GM12878 (cell line): ENCODE results near the gene AP3S1. TPM values are rescaled to one million over a fixed set of nuclear protein-coding genes. Genes with fewer than 3 reads are reported as not detected.

Source experiments
- ATAC-seq: fragments of 200-7000 bp; cut with Tn5 transposase; 3 replicates; pipeline ENCODE4 v1.9.1; 2020; ENCODE audit warnings: mild to moderate bottlenecking, moderate library complexity
- BruUV-seq: library from RNA; stranded (reverse); fragments of 400-500 nt; replicated peaks from 2 replicates; lab custom pipeline; 2021; lab: Mats Ljungman, UMichigan
- CTCF ChIA-PET: fragments of 300-600 bp; sonication (Branson Sonifier 250); formaldehyde crosslinking; extraction: SDS; loops from one replicate; lab custom pipeline; 2021; ENCODE audit warnings: inconsistent platforms; lab: Yijun Ruan, JAX
- POLR2A ChIA-PET: fragments of 350-600 bp; formaldehyde crosslinking; extraction: SDS; loops from one replicate; lab custom pipeline; 2021; ENCODE audit warnings: inconsistent platforms; lab: Charles Lee
- RAD21 ChIA-PET: fragments of 300-600 bp; sonication (Branson Sonifier 250); formaldehyde crosslinking; loops from one replicate; lab custom pipeline; 2023; ENCODE audit warnings: antibody characterized with exemption; ENCODE audit not compliant: unreplicated experiment; lab: Charles Lee
- SMC1A ChIA-PET: fragments of 300-600 bp; sonication (Branson Sonifier 250); formaldehyde crosslinking; loops from one replicate; lab custom pipeline; 2023; ENCODE audit not compliant: unreplicated experiment, uncharacterized antibody; lab: Charles Lee
- DNase-seq: peaks from one replicate; pipeline ENCODE4 v3.0.0-alpha.2; 2011; ENCODE audit warnings: low read depth, low spot score
- FAIRE-seq: peaks from 3 replicates; lab custom pipeline; 2011; peaks lifted over from hg19 to GRCh38; lab: Jason Lieb, UNC
- H2AFZ ChIP-seq: 2 replicates; pipeline ENCODE4 v1.6.0; 2011; ENCODE audit warnings: low read depth, low read length, control low read depth; ENCODE audit not compliant: control insufficient read depth
- H3K27ac ChIP-seq: 2 replicates; pipeline ENCODE4 v1.5.1; 2011; ENCODE audit warnings: control low read depth; ENCODE audit not compliant: control insufficient read depth, insufficient read depth
- H3K27me3 ChIP-seq, 2 experiments: replicated peaks in 1 of 2; 2 replicates each; pipeline versions ENCODE4 v1.6.0 to v1.6.1; 2011; ENCODE audit warnings: low read length in 1 of 2; ENCODE audit not compliant: control insufficient read depth in 2 of 2, insufficient read depth in 2 of 2
- H3K36me3 ChIP-seq, 2 experiments: 2 replicates each; pipeline ENCODE4 v1.5.1; 2011; ENCODE audit warnings: low read length in 1 of 2; ENCODE audit not compliant: control insufficient read depth in 2 of 2, insufficient read depth in 2 of 2
- H3K4me1 ChIP-seq: 2 replicates; pipeline ENCODE4 v1.6.1; 2011; ENCODE audit warnings: mild to moderate bottlenecking, low read length, moderate library complexity, mixed read lengths; ENCODE audit not compliant: control insufficient read depth, insufficient read depth
- H3K4me2 ChIP-seq: 2 replicates; pipeline ENCODE4 v1.6.0; 2011; ENCODE audit warnings: control low read depth; ENCODE audit not compliant: control insufficient read depth, insufficient read depth
- H3K4me3 ChIP-seq: fragments of 200-600 bp; sonication (generic); 2 replicates; pipeline ENCODE4 v1.5.1; 2016
- H3K79me2 ChIP-seq: 2 replicates; pipeline ENCODE4 v1.6.0; 2011; ENCODE audit warnings: low read length; ENCODE audit not compliant: control insufficient read depth, insufficient read depth
- H3K9ac ChIP-seq: 2 replicates; pipeline ENCODE4 v1.8.0; 2011; ENCODE audit warnings: low read length, control low read depth, mixed read lengths; ENCODE audit not compliant: control insufficient read depth, insufficient read depth
- H3K9me3 ChIP-seq: replicated peaks from 3 replicates; pipeline ENCODE4 v1.5.1; 2011; ENCODE audit warnings: mild to moderate bottlenecking, low read length; ENCODE audit not compliant: control insufficient read depth, insufficient read depth
- H4K20me1 ChIP-seq: 2 replicates; pipeline ENCODE4 v1.6.0; 2011; ENCODE audit not compliant: control insufficient read depth, insufficient read depth
- ATF2 ChIP-seq: IDR thresholded peaks from 2 replicates; pipeline ENCODE4 v1.6.1; 2012; ENCODE audit warnings: low read length, inconsistent platforms
- EZH2 ChIP-seq: IDR thresholded peaks from 2 replicates; pipeline ENCODE4 v1.6.1; 2012; ENCODE audit warnings: low read depth, mild to moderate bottlenecking, control low read depth, inconsistent platforms, low read length, borderline replicate concordance; ENCODE audit not compliant: control insufficient read depth
- FOS ChIP-seq: IDR thresholded peaks from 3 replicates; pipeline ENCODE4 v1.6.1; 2011; ENCODE audit warnings: borderline replicate concordance; ENCODE audit not compliant: insufficient read length; ENCODE audit errors: extremely low read depth
- JUNB ChIP-seq: IDR thresholded peaks from 2 replicates; pipeline ENCODE4 v1.6.1; 2016; ENCODE audit warnings: antibody characterized with exemption, mild to moderate bottlenecking
- MEF2A ChIP-seq: IDR thresholded peaks from 2 replicates; pipeline ENCODE4 v1.6.1; 2011; ENCODE audit warnings: low read depth, mild to moderate bottlenecking, low read length, moderate library complexity; ENCODE audit not compliant: insufficient read depth
- MLLT1 ChIP-seq: fragments of 450-650 bp; IDR thresholded peaks from 2 replicates; pipeline ENCODE4 v1.6.1; 2016; ENCODE audit warnings: mild to moderate bottlenecking
- NKRF ChIP-seq: fragments of 450-650 bp; conservative IDR thresholded peaks from 2 replicates; pipeline ENCODE4 v1.6.1; 2017; ENCODE audit warnings: mild to moderate bottlenecking, moderate library complexity
- ZBTB11 ChIP-seq: fragments of 450-650 bp; formaldehyde crosslinking; IDR thresholded peaks from 2 replicates; pipeline ENCODE4 v1.5.0; 2022; ENCODE audit warnings: mild to moderate bottlenecking, missing genetic modification characterization
- ZNF622 ChIP-seq: fragments of 450-650 bp; IDR thresholded peaks from 2 replicates; pipeline ENCODE4 v1.6.1; 2017; ENCODE audit warnings: mild to moderate bottlenecking, inconsistent platforms
- ZNF687 ChIP-seq: fragments of 450-650 bp; IDR thresholded peaks from 2 replicates; pipeline ENCODE4 v1.6.1; 2017; ENCODE audit warnings: mild to moderate bottlenecking, moderate library complexity
- ZSCAN29 ChIP-seq: fragments of 450-650 bp; IDR thresholded peaks from 2 replicates; pipeline ENCODE4 v1.6.1; 2017; ENCODE audit warnings: mild to moderate bottlenecking, moderate library complexity
- whole genome bisulfite sequencing: methylation state at CpG from one replicate; pipeline ENCODE4 v1.1.6; 2016; ENCODE audit warnings: low lambda C conversion rate; ENCODE audit not compliant: insufficient replicate concordance, insufficient coverage; ENCODE audit errors: missing lambda C conversion rate; 5-methylcytosine and 5-hydroxymethylcytosine counted together
- in situ Hi-C: fragments of 300-500 bp; cut with MboI; formaldehyde crosslinking; loops from 9 replicates; pipeline ENCODE4 v1.14.3; 2018; ENCODE audit warnings: mixed read lengths
- intact Hi-C: fragments of 100-400 bp; cut with micrococcal nuclease; formaldehyde crosslinking; loops from one replicate; pipeline ENCODE4 v1.14.2; 2022; ENCODE audit not compliant: unreplicated experiment
- polyA plus RNA-seq, 11 experiments: library from polyadenylated mRNA; depleted of rRNA in 4 of 11; unstranded in 6 of 11; stranded (reverse) in 5 of 11; fragments of >200 nt; fragmentation: Nextera tagmentation in 4 of 11; fragmentation: Illumina TruSeq in 1 of 11; extraction: Ambion mirVana in 4 of 11; extraction: Trizol in 1 of 11; gene quantifications; 1 replicate in 1 of 11; 2 replicates in 10 of 11; pipeline versions ENCODE4 v1.2.1 to v1.2.3, GENCODE V29; 2011 to 2016; ENCODE audit warnings: inconsistent platforms in 2 of 11, missing spikeins in 2 of 11, low read depth in 1 of 11
- total RNA-seq, 4 experiments: library from RNA; depleted of rRNA in 3 of 4; stranded (reverse); fragments of >200 nt in 3 of 4; fragmentation: Illumina TruSeq in 1 of 4; extraction: Trizol in 1 of 4; gene quantifications; 2 replicates each; pipeline versions ENCODE4 v1.2.1 to v1.2.3, GENCODE V29; 2013 to 2021

Gene AP3S1
- total and polyA plus RNA-seq, 10 of the 15 experiments (the other 5 are each of a cell fraction or from before 2014, with no cell fraction given) = 36.4 to 137 (median 67.5) TPM

GRCh38 chr5:115813719-115814118, 28.0 kb upstream of the AP3S1 start:
- SMC1A ChIA-PET = no interaction called here
- no peak overlapping the region for H3K4me3 ChIP-seq
- 18% methylated on average over 5 of the region's 5 CpGs for WGBS
- POLR2A ChIA-PET = no interaction called here
- RAD21 ChIA-PET = no interaction called here
- H3K9me3 ChIP-seq = no peaks in the 10 kb centered on the region
- no peak overlapping the region for H3K9ac ChIP-seq
- CTCF ChIA-PET = interaction anchor here (0.6 kb wide), 1 partner anchor 237 kb away, joined by 3 read pairs; no protein-coding TSS in a partner anchor
- peak; percentile 44 for FAIRE-seq
- no peaks in the 10 kb centered on the region for H4K20me1 ChIP-seq
- H3K27me3 ChIP-seq = peaks cover 12 to 23% of the 10 kb centered on the region in 2 experiments
- DNase-seq = no peak
- H3K27ac ChIP-seq = no peak overlapping the region
- intact Hi-C loops (no loop called here), in situ Hi-C loops (no loop called here)
- no peak overlapping the region for H3K4me2 ChIP-seq
- H3K4me1 ChIP-seq = no peaks in the 10 kb centered on the region
- no TSS peak for BruUV-seq
- ATAC-seq = no peak
- no peaks in the 10 kb centered on the region for H3K36me3 ChIP-seq
- no peak overlapping the region for H2AFZ ChIP-seq
- no peaks in the 10 kb centered on the region for H3K79me2 ChIP-seq
- TF ChIP-seq EZH2 (no peak), NKRF (no peak), ZSCAN29 (no peak), JUNB (no peak), ZBTB11 (no peak), FOS (no peak), ZNF687 (no peak), ZNF622 (no peak), ATF2 (no peak), MEF2A (no peak), MLLT1 (no peak)
